Karpas-422 (cell line): ENCODE data around the gene TSKU. TPM values are rescaled to one million over a fixed set of nuclear protein-coding genes. Genes with fewer than 3 reads are reported as not detected.
"Not testable (repeated sequence)": the region's sequence is repeated elsewhere in the genome, so short reads cannot be mapped to it uniquely, and the experiment has no call there.

ENCODE experiments used
- DNase-seq: peaks from one replicate; pipeline ENCODE4 v3.0.0-alpha.2; 2015
- H2AFZ ChIP-seq: fragments of 200-600 bp; sonication (generic); 2 replicates; pipeline ENCODE4 v1.6.1; 2014; ENCODE audit warnings: antibody characterized with exemption, low read length, mixed read lengths
- H3K27ac ChIP-seq: fragments of 200-600 bp; sonication (generic); 2 replicates; pipeline ENCODE4 v1.5.1; 2014; ENCODE audit warnings: mild to moderate bottlenecking, low read length, moderate library complexity
- H3K27me3 ChIP-seq: fragments of 200-600 bp; sonication (generic); 2 replicates; pipeline ENCODE4 v1.6.1; 2014; ENCODE audit warnings: low read length, mixed read lengths
- H3K36me3 ChIP-seq: fragments of 200-600 bp; sonication (generic); 2 replicates; pipeline ENCODE4 v1.6.1; 2014; ENCODE audit warnings: low read length, mixed read lengths; ENCODE audit not compliant: insufficient read depth
- H3K4me1 ChIP-seq: fragments of 200-600 bp; sonication (generic); 2 replicates; pipeline ENCODE4 v1.6.1; 2014; ENCODE audit warnings: mild to moderate bottlenecking, low read length, mixed read lengths
- H3K4me2 ChIP-seq: fragments of 200-600 bp; sonication (generic); 2 replicates; pipeline ENCODE4 v1.6.1; 2014; ENCODE audit warnings: low read length, low read depth, mild to moderate bottlenecking; ENCODE audit not compliant: poor library complexity, severe bottlenecking
- H3K4me3 ChIP-seq: fragments of 200-600 bp; sonication (generic); 2 replicates; pipeline ENCODE4 v1.5.1; 2014; ENCODE audit warnings: mild to moderate bottlenecking, antibody characterized with exemption, low read length, mixed read lengths
- H3K79me2 ChIP-seq: fragments of 200-600 bp; sonication (generic); 2 replicates; pipeline ENCODE4 v1.6.1; 2014; ENCODE audit warnings: mild to moderate bottlenecking, low read length, mixed read lengths
- H3K9ac ChIP-seq: fragments of 200-600 bp; sonication (generic); 2 replicates; pipeline ENCODE4 v1.6.0; 2014; ENCODE audit warnings: low read length
- H3K9me2 ChIP-seq: fragments of 200-600 bp; sonication (generic), shearing (Covaris generic); replicated peaks from 2 replicates; pipeline ENCODE4 v1.6.0; 2014; ENCODE audit warnings: mild to moderate bottlenecking, low read length, moderate library complexity; ENCODE audit not compliant: insufficient read depth
- H3K9me3 ChIP-seq: fragments of 300-700, 200-600 bp; sonication (generic); 2 replicates; pipeline ENCODE4 v1.6.1; 2014; ENCODE audit warnings: low read length, mixed read lengths
- H4K20me1 ChIP-seq: fragments of 200-600 bp; sonication (generic); 2 replicates; pipeline ENCODE4 v1.6.1; 2014; ENCODE audit warnings: mild to moderate bottlenecking, antibody characterized with exemption, low read length, low read depth; ENCODE audit not compliant: insufficient read depth
- total RNA-seq: library from RNA; depleted of rRNA; stranded (reverse); fragments of >200 nt; shearing (Covaris generic); gene quantifications from 2 replicates; pipeline ENCODE4 v1.2.3, GENCODE V29; 2014; ENCODE audit warnings: low replicate concordance

The TSKU gene
- total RNA-seq, 1 experiment from 2014 or later = not detected

- DNase-seq = no peak
- Histone ChIP-seq H2AFZ (no peak overlapping the region), H3K79me2 (no peaks in the 10 kb centered on the region), H3K9ac (no peak overlapping the region), H4K20me1 (no peaks in the 10 kb centered on the region), H3K9me3 (no peaks in the 10 kb centered on the region), H3K4me1 (peaks cover 6% of the 10 kb centered on the region), H3K4me2 (no peak overlapping the region), H3K36me3 (no peaks in the 10 kb centered on the region), H3K4me3 (no peak overlapping the region), H3K27me3 (no peaks in the 10 kb centered on the region), H3K9me2 (no peaks in the 10 kb centered on the region), H3K27ac (no peak overlapping the region)
Observed at GRCh38 chr11:76786441-76787014, 3.4 kb downstream of the TSKU start.

GRCh38 chr11:76787271-76787670 lies 4.1 kb downstream of the TSKU start:
- no peak for DNase-seq
- no peaks in the 10 kb centered on the region for H3K79me2 ChIP-seq
- H3K9me3 ChIP-seq = no peaks in the 10 kb centered on the region
- H3K4me1 ChIP-seq = peaks cover 6% of the 10 kb centered on the region
- H3K9me2 ChIP-seq = no peaks in the 10 kb centered on the region
- no peak overlapping the region for H2AFZ ChIP-seq
- H4K20me1 ChIP-seq = no peaks in the 10 kb centered on the region
- no peaks in the 10 kb centered on the region for H3K36me3 ChIP-seq
- H3K27me3 ChIP-seq = no peaks in the 10 kb centered on the region
- no peak overlapping the region for H3K4me3 ChIP-seq
- H3K4me2 ChIP-seq = no peak overlapping the region
- H3K27ac ChIP-seq = no peak overlapping the region
- H3K9ac ChIP-seq = no peak overlapping the region

- no peak for DNase-seq
- Histone ChIP-seq H3K27ac (no peak overlapping the region), H2AFZ (no peak overlapping the region), H3K9ac (no peak overlapping the region), H3K79me2 (no peaks in the 10 kb centered on the region), H3K36me3 (no peaks in the 10 kb centered on the region), H4K20me1 (no peaks in the 10 kb centered on the region), H3K27me3 (no peaks in the 10 kb centered on the region), H3K4me1 (peaks cover 6% of the 10 kb centered on the region), H3K4me3 (no peak overlapping the region), H3K9me2 (no peaks in the 10 kb centered on the region), H3K4me2 (no peak overlapping the region), H3K9me3 (no peaks in the 10 kb centered on the region)
Observed at GRCh38 chr11:76787911-76788596, 4.9 kb downstream of the TSKU start.

GRCh38 chr11:76788661-76789442 lies 5.7 kb downstream of the TSKU start:
- H4K20me1 ChIP-seq = no peaks in the 10 kb centered on the region
- no peak overlapping the region for H3K9ac ChIP-seq
- no peaks in the 10 kb centered on the region for H3K9me2 ChIP-seq
- H3K4me3 ChIP-seq = no peak overlapping the region
- DNase-seq = no peak
- peaks cover 6% of the 10 kb centered on the region for H3K4me1 ChIP-seq
- no peak overlapping the region for H3K27ac ChIP-seq
- no peak overlapping the region for H3K4me2 ChIP-seq
- H3K9me3 ChIP-seq = no peaks in the 10 kb centered on the region
- no peaks in the 10 kb centered on the region for H3K36me3 ChIP-seq
- no peaks in the 10 kb centered on the region for H3K27me3 ChIP-seq
- H3K79me2 ChIP-seq = no peaks in the 10 kb centered on the region
- H2AFZ ChIP-seq = no peak overlapping the region

GRCh38 chr11:76789443-76789719 lies 6.2 kb downstream of the TSKU start:
- DNase-seq = no peak
- H3K9ac ChIP-seq = no peak overlapping the region
- no peaks in the 10 kb centered on the region for H3K27me3 ChIP-seq
- H4K20me1 ChIP-seq = no peaks in the 10 kb centered on the region
- H3K4me1 ChIP-seq = peaks cover 6% of the 10 kb centered on the region
- H3K36me3 ChIP-seq = no peaks in the 10 kb centered on the region
- H3K9me3 ChIP-seq = no peaks in the 10 kb centered on the region
- no peak overlapping the region for H3K27ac ChIP-seq
- no peaks in the 10 kb centered on the region for H3K9me2 ChIP-seq
- no peak overlapping the region for H2AFZ ChIP-seq
- H3K4me3 ChIP-seq = no peak overlapping the region
- H3K79me2 ChIP-seq = no peaks in the 10 kb centered on the region
- no peak overlapping the region for H3K4me2 ChIP-seq

GRCh38 chr11:76790251-76790650 lies 7.1 kb downstream of the TSKU start:
- H4K20me1 ChIP-seq = no peaks in the 10 kb centered on the region
- H3K4me2 ChIP-seq = no peak overlapping the region
- peaks cover 6% of the 10 kb centered on the region for H3K4me1 ChIP-seq
- H3K27me3 ChIP-seq = no peaks in the 10 kb centered on the region
- H3K9me3 ChIP-seq = no peaks in the 10 kb centered on the region
- no peak overlapping the region for H3K27ac ChIP-seq
- H3K9ac ChIP-seq = no peak overlapping the region
- H3K4me3 ChIP-seq = no peak overlapping the region
- H3K9me2 ChIP-seq = no peaks in the 10 kb centered on the region
- no peak overlapping the region for H2AFZ ChIP-seq
- no peak for DNase-seq
- H3K36me3 ChIP-seq = no peaks in the 10 kb centered on the region
- H3K79me2 ChIP-seq = no peaks in the 10 kb centered on the region

GRCh38 chr11:76791002-76791770 lies 8.0 kb downstream of the TSKU start:
- not testable (repeated sequence) for H3K36me3 ChIP-seq, H3K27me3 ChIP-seq, H3K4me2 ChIP-seq, H4K20me1 ChIP-seq, H3K9me3 ChIP-seq, DNase-seq, H2AFZ ChIP-seq, H3K27ac ChIP-seq, H3K9ac ChIP-seq, H3K9me2 ChIP-seq, H3K4me1 ChIP-seq, H3K79me2 ChIP-seq, H3K4me3 ChIP-seq

- Histone ChIP-seq H3K4me2 (no peak overlapping the region), H3K27ac (no peak overlapping the region), H3K36me3 (no peaks in the 10 kb centered on the region), H3K9ac (no peak overlapping the region), H3K9me2 (no peaks in the 10 kb centered on the region), H3K4me3 (no peak overlapping the region), H3K4me1 (peaks cover 6% of the 10 kb centered on the region), H3K27me3 (no peaks in the 10 kb centered on the region), H2AFZ (no peak overlapping the region), H4K20me1 (no peaks in the 10 kb centered on the region), H3K9me3 (no peaks in the 10 kb centered on the region), H3K79me2 (no peaks in the 10 kb centered on the region)
- DNase-seq = no peak
Observed at GRCh38 chr11:76791861-76792260, 8.7 kb downstream of the TSKU start.
